GM19463 (cell line): ENCODE data around the gene REV1.
"Not testable (repeated sequence)": the region's sequence is repeated elsewhere in the genome, so short reads cannot be mapped to it uniquely, and the experiment has no call there.

Experiments
- ATAC-seq: cut with Tn5 transposase; IDR thresholded peaks from one replicate; pipeline ENCODE4 v1.9.1; 2021; ENCODE audit warnings: mild to moderate bottlenecking, moderate library complexity; ENCODE audit not compliant: unreplicated experiment

Gene REV1

DNA sequence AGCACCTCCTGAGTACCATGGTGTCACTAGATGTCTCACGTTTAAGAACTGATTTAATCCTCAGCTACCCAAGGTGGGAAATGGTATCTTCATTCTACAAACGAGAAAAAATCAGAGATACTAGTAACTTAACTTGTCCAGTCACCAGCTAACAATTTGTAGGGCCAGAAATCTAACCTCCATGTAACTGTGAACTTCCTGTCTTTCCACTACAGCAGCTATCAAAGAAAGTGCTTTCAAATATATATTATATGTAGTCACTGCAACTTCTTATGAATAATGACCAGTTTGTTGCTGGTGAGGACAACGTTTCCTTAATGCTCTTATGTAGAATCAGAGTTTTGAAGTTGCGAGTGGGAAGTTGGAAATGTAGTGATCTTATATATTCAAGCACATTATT, 1.9 kb downstream of the REV1 start:
- no peak for ATAC-seq

DNA sequence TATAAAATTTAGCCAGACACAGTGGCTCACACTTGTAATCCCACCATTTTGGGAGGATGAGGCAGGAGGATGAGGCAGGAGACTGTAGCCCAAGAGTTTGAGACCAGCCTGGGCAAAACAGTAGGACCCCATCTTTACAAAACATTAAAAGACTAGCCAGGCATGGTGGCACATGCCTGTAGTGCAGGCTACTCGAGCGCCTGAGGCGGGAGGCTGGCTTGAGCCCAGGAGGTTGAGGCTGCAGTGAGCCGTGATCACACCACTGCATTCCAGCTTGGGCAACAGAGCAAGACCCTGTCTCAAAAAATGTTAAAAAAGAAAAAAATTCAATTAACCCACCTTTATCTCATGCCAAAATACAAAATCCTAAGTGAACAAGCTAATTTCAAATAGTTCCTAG, 4.0 kb downstream of the REV1 start:
- no peak for ATAC-seq

DNA sequence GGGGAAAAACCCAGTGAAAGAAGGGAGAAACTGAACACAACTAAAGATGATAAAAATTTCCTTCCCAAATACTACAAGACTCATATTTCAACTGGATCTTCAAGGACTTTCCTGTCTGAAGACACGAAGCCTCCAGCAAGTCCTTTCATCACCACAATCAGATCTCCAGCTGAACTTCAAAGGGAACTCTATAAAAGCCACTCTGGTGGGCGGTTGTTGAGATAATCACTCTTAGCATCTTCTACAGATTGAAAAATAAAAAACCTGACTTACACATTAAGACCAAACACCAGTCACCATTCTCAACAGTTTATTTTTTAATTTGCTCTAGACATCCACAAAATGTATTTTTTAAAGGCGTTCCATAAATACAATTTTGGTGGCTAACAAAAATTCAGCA, 4.4 kb downstream of the REV1 start:
- ATAC-seq = no peak

DNA sequence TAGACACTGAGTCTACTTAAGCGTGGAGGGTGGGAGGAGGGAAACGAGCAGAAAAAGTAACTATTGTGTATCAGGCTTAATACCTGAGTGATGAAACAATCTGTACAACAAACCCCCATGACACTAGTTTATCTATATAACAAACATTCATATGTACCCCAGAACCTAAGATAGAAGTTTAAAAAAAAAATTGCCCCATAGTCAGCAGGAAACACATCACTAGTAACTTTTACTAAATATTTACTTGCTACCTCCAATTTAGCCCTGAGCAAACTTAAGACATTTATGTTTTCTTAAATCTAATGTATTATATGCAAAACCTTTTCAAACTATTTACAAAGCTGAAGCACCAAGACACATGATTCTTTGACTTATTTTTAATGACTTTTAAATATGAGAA, 5.6 kb downstream of the REV1 start:
- ATAC-seq = no peak

DNA sequence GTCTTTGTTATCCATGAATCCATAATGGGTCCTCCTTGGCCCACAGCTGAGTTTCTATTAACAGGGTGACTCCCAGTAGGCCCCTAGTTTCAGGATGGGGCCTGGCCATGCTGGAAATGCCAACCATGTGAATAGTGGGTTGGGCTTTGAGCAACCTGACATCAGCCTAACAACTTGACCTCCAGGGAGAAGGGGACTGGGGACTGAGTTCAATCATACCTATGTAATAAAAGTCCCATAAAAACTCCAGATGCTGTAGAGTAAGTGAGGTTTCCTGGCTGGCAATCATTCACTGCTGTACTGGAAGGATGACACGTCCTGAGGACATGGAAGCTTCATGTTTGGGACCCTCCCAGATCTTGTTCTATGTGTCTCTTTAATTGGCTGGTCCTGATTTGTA, 7.9 kb downstream of the REV1 start:
- no peak for ATAC-seq

DNA sequence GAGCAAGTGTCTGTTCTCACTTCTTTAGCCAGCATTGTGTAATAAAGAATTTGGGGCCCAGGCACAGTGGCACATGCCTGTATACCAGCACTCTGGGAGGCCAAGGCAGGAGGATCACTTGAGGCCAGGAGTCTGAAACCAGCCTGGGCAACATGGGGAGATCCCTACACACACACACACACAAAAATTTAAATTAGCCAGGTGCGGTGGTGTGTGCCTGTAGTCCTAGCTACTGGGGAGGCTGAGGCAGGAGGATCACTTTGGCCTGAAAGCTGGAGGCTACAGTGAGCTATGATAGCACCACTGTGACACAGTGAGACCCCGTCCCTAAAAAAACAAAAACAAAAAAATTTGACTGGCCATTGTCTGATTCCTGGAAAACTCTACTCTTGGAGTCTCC, 8.3 kb downstream of the REV1 start:
- no peak for ATAC-seq

DNA sequence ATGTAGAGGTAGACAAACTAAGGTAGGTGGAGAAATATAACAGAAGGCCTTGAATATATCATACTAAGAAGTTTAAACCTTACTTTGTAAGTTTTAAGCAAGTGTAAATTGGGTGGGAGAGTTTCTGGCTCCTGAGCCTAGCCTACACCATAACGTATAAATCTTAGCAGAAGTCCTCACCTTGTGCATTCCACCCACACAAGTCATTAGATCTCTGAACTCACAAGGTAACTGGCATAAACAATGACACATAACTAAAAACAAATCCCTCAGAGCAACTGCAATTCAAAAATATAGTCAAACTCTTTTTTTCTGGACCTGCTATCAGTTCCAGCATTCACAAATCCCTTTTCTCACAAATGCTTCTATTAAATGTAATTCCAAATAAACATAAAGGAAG, 9.4 kb downstream of the REV1 start:
- ATAC-seq = no peak

DNA sequence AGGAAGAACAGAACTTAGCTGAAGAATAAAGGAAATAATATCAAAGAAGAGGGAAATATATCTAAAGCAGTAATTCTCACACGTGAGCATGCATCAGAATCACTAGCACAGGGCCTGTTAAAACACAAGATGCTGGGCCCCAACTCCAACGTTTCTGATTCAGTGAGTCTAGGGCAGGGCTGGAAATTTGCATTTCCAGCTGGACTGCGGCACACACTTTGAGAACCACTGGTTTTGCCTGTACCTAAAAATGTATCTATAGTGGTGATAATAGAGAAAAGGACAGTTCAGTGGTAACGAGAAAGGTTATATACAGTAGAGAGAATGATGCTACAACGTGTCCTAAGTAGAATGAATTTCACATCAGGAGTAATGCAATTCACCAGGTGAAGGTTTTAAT, 11.2 kb downstream of the REV1 start:
- ATAC-seq = peak; percentile 50

DNA sequence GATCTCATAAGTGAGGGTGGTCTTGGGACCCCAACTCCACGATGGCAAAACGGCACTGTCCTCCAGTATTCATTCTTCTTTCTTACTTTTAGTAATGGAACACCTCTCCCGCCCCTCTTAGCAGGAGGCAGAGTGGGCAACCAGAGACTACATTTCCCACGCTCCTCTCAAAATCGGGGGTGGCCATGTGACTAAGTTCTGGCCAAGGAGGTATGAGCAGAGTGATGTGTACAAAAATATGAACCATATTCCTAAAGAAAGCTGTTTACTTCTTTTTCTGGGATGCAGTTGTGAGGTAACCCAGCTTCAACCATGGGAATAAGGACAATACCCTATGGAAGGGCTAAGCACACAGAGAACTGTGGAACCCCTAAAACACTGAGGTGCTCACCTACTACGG, 12.8 kb downstream of the REV1 start:
- ATAC-seq = no peak

DNA sequence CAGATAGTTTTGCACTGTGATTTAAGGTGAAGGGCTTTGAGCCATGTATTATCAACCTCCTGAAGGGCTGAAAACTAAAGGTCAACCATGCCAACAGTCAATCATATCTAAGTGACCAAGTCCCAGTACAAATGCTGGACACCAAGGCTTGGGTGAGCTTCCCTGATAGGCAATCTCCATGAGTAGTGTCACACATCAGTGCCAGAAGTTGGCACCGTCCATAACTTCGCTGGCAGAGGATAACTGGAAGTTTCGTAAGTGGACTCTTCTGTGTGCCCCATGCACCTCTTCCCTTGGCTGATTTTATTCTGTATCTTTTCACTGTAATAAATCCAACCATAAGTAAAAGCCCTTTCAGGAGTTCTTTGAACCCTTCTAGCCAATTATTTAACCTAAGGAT, 13.2 kb downstream of the REV1 start:
- no peak for ATAC-seq

DNA sequence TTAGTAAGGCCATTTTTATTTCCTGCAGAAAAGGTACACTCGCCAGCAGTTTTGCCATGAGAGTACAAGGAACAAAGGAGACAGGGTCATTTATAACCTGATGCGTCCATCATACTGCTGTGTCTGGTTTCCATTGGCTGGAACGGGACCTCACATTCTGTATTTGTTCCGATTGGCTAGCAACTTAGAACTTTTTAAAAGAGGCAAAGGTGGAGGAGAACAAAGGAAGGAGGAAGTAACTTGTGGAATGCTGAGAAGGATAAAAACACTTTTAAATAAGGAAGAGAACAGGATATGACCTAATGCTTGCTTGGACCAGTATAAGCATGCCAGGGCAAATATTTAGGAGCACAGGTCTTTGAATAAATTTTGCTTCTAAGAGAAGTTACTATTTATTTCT, 14.7 kb downstream of the REV1 start:
- ATAC-seq = not testable (repeated sequence)

DNA sequence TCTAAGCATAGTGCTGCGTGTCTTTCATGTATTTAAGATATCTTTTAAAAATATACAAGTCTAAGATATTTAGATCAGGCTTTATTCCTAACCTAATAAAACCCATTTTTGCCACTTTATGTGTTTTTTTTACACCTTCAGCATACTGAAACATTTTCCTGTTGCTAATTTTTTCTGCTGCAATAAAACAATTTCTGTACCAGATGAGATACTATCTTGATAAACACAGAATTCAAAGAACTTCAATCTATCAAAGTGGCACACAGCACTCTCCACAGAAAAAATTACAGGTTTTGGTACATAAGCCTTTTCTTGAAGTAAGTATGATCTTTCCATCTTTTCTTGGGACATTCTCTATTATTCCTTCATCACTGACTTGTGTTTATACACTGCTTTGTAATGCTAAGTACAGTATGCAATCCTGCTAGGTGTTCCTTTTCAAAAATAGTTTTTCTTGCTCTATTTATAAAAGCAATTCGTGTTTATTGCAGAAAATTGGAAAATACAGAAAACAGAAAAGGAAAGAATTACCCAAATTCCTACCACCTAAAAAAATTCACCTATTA, 16.2 kb downstream of the REV1 start:
- ATAC-seq = no peak

DNA sequence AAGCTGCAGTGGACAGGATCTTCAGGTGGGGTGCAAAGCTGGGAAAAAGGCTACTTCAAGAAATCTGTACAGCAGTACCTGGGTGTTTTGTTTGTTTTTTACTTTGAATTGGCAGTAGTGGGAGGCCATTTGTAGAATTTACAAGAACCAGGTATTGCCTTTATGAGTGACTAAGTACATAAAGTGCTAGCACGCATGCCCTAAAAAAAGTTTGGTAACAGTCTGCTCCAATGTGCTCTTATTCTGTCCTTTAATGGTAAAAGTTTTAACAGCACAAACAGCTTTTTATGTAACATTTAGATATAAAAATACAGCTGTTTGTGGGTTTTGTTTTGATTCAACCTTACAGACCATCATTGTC, 17.2 kb downstream of the REV1 start:
- ATAC-seq = no peak

DNA sequence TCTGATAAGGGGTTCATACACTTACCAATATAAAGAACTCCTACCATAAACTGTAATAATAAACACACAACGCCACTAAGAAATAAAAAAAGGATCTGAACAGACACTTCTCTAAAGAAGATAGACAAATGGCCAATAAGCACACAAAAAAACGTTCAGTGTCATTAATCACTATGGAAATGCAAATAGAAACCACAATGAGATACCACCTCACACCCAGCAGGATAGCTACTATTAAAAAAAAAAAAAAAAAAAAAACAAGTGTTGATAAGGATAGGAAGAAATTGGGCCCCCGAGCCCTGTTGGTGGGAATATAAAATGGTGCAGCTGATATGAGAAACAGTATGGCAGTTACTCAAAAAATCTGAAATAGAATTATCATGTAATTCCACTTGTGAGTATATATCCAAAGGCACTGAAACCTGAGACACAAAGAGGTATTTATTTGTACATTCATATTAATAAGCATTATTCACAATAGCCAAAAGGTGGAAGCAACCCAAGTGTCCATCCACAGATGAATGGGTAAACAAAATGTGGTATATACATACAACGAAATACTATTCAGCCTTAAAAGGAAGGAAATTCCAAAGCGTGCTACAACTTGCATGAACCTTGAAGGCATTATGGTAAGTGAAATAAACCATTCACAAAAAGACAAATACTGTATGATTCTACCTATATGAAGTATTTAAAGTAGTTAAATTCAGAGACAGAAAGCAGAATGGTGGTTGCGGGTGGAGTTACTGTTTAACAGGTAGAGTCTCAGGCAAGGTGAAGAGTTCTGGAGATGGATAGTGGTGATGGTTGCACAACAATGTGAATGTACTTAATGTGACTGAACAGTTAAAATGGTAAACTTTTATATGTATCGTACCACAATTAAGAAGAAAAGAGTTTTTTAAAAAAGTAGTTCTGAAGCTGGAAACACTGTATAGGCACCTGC, 17.9 kb downstream of the REV1 start:
- ATAC-seq = no peak

DNA sequence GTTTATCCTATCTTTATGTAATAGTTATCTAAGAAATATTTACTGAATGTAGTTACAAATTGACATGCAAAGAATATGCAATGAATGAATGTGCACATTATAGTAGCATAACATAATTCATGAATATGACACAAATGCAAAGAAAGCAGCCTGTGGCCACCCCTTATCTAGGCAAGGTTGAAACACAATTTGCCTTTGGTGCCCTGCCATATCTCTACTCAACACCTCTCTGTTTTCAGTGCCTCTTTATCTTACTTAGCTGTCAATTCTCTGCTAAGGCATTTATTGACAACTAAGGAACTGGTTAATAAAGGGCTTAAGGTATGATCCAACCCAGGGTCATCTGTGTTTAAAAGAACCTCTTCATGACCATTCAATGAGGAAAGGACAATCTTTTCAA, 18.9 kb downstream of the REV1 start:
- ATAC-seq = no peak

DNA sequence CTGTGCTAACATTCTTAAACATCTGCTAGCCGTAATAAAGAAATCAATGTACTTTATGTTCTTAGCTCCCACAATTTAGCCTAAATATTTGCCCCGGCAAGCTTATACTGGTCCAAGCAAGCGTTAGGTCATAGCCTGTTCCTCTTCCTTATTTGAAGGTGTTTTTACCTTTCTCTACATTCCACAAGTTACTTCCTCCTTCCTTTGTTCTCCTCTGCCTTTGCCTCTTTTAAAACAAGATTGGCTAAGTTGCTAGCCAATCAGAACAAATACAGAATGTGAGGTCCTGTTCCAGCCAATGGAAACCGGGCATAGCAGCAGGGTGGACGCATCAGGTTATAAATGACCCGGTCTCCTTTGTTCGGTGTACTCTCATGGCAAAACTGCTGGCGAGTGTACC, 19.4 kb downstream of the REV1 start:
- ATAC-seq = not testable (repeated sequence)

DNA sequence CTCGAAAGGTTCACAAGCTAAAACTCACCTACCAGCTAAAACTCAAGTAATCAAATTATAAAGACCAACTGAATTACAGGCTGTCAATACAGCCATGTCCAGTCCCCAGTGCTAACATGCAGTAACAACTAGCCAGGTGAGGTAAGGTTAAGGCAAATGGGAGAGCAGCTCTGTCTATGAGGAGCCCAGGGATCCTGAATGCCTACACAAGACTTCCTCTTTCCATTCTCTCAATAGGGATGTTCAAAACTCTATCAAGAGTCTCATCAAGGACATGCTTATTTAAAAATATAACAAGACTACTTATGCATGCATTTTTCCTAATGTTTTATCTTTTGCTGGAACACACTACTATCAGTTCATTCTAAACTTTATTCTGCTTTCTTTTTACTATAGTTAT, 20.4 kb downstream of the REV1 start:
- ATAC-seq = no peak

DNA sequence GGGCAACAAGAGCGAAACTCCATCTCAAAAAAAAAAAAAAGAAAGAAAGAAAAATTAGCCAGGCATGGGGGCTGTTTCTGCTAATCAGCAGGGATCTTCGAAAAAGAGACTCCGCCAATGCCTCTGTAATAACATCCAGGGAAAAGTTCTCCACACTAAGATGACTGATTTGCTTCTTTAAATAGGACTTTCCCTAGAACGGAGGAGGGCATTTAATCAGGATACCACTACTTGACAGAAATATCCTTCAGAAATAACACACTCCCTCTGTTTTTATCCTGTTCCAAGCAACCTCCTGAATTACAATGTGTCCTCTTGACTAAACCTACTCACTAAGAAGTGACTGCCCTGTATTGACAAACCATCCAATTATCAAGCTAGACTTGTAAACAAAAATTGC, 21.7 kb downstream of the REV1 start:
- no peak for ATAC-seq

DNA sequence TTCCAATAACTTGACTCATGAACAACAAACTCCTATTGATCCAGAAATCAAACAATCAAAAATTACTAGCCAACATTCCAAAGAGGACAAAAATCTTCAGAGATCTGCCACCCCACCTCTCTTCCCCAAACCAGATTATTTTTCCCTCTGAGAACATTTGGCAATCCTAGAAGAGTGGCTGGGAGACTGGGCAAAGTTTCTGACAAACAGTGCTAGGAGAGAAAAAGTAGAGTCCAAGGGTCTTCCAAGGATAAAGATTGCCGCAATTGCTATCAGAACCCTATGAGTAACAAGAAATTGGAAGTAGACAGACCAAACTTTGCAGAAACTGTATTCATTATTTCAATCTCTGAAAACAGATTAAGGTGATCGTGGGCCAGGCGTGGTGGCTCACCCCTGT, 22.4 kb downstream of the REV1 start:
- no peak for ATAC-seq

DNA sequence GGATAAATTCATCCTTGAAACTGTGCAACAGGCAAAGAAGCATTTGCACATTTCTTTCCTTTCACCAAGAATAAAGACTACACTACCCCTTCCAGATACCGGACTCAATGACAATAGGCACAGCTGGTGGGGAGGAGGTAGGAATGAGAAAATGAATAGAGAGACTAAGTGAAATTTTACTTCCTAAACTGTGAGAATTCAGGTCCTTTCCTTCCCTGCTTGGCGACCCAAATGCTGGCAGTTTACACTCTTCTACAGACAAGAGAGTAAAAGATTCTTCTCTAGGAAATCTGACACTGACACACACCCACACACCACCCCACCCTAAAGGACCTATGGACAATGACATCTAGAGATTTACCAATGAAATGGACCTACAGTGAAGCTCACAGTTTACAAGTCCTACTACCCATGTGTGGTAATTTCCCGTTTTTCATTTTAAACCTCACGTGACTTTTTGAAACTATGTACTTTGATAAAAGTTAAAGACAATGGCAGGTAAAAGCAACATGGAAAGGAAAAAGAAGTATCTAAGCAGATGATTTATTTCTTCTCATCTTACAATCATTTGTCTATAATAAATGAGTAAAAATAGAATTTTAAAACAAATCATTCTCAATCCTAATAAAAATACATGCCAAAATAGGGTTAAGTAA, 27.9 kb downstream of the REV1 start:
- no peak for ATAC-seq

DNA sequence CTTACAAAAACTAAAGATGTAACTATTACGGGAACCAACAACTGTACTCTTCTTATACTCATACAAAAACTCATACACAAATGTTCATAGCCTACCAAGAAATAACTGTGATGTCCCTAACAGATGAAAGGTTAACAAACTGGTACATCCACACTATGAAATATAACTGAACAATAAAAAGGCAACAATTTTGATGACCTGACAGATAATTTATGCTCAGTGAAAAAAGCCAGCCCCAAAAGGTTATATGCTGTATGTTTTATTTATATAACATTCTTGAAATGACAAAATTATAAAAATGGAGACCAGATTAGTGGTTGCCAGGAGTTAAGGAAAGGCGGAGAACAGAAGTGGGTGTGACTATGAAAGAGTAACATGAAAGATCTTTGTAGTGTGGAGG, 31.3 kb downstream of the REV1 start:
- ATAC-seq = no peak

DNA sequence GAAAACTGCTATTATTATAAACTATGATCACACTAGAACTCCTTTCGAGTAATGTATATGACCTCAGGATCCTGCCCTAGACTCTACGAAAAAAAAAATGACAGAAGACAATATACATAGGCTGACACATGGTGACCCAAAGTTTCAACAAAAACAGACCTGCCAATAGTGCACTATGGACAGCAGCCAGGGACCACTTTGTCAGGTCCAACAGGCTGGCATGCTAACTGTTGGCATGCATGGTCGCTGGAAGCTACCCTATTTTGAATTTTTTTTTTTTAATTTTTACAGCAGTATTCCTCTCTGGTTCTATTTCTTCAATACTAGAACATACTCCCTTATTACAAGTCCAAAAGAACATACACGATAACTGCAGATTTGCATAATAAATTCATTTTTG, 38.1 kb downstream of the REV1 start:
- ATAC-seq = no peak
